ENCODE measurements around the gene CABP4.

Gene CABP4

DNA sequence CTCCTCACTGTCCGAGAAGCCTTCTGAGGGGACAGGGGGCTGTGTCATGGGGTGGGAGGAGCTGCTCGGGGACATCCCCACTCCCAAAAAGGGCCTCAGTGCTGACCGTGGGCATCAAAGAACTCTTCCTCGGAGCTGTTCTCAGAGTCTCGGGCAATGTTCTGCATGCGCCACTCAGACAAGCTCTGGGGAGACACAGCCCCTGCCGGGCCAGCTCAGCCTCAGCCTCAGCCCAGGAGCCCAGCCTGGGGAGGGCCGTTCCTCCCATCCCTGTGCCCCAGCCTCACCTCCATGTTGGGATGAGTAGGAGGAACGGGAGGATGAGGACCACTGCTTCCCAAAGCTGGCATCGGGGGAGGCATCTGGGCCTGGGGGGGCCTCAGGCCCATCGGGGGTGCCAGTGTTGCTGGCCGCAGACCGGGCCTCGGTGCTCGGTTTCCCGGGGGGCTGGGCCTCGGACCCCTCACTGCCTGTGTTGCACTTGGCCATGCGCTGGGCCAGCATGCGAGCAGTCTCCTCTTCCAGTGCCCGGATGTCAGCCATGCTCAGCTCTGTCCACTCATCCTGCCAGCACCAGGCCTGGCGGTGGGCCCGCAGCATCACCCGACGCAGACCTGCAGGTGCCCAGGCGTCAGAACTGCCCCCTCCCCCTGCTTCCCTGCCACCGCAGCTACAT, 44.8 kb downstream of the CABP4 start:
- ChIA-PET POLR2A (interaction anchor here (1.5 kb wide), 1 partner anchor 10 kb away, joined by 4 read pairs; no protein-coding TSS in a partner anchor), CTCF (interaction anchor here (1.4 kb wide), 1 partner anchor 182 kb away, joined by 3 read pairs; no protein-coding TSS in a partner anchor)
- TF ChIP-seq, protein P1, sequence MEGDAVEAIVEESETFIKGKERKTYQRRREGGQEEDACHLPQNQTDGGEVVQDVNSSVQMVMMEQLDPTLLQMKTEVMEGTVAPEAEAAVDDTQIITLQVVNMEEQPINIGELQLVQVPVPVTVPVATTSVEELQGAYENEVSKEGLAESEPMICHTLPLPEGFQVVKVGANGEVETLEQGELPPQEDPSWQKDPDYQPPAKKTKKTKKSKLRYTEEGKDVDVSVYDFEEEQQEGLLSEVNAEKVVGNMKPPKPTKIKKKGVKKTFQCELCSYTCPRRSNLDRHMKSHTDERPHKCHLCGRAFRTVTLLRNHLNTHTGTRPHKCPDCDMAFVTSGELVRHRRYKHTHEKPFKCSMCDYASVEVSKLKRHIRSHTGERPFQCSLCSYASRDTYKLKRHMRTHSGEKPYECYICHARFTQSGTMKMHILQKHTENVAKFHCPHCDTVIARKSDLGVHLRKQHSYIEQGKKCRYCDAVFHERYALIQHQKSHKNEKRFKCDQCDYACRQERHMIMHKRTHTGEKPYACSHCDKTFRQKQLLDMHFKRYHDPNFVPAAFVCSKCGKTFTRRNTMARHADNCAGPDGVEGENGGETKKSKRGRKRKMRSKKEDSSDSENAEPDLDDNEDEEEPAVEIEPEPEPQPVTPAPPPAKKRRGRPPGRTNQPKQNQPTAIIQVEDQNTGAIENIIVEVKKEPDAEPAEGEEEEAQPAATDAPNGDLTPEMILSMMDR (IDR thresholded peaks at IDR 0.05; ENCODE audit: insufficient read depth, low read length, missing control alignments) = no peak
- no peak overlapping the region for H3K4me3 ChIP-seq (ENCODE audit: low read depth, low read length)
- DNase-seq (ENCODE audit: low read depth, low spot score) = no peak

DNA sequence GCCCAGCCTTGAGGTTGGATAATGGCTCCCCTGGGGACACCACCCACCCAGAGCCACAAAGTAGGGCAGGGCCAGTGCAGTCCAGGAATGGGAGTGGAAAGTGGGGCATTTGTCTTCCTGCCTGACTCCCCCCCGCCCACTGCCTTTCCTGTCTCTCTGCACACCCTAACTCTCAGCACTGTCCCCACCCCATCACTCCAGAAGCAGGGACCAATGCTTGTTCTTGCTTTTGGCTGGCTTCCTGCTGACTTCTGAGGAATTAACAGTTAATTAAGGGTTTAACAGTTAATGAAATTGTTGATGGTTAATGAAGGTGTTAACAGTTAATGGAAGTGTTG, 45.3 kb downstream of the CABP4 start:
- no peak overlapping the region for H3K4me3 ChIP-seq (ENCODE audit: low read depth, low read length)
- DNase-seq (ENCODE audit: low read depth, low spot score) = no peak
- ChIA-PET POLR2A (interaction anchor here (1.5 kb wide), 1 partner anchor 10 kb away, joined by 4 read pairs; no protein-coding TSS in a partner anchor), CTCF (interaction anchor here (1.2 to 1.4 kb wide), 2 partner anchors 183 to 238 kb away, joined by 3 read pairs; no protein-coding TSS in a partner anchor)
- TF ChIP-seq, protein P1 (IDR thresholded peaks at IDR 0.05; ENCODE audit: insufficient read depth, low read length, missing control alignments) = no peak

DNA sequence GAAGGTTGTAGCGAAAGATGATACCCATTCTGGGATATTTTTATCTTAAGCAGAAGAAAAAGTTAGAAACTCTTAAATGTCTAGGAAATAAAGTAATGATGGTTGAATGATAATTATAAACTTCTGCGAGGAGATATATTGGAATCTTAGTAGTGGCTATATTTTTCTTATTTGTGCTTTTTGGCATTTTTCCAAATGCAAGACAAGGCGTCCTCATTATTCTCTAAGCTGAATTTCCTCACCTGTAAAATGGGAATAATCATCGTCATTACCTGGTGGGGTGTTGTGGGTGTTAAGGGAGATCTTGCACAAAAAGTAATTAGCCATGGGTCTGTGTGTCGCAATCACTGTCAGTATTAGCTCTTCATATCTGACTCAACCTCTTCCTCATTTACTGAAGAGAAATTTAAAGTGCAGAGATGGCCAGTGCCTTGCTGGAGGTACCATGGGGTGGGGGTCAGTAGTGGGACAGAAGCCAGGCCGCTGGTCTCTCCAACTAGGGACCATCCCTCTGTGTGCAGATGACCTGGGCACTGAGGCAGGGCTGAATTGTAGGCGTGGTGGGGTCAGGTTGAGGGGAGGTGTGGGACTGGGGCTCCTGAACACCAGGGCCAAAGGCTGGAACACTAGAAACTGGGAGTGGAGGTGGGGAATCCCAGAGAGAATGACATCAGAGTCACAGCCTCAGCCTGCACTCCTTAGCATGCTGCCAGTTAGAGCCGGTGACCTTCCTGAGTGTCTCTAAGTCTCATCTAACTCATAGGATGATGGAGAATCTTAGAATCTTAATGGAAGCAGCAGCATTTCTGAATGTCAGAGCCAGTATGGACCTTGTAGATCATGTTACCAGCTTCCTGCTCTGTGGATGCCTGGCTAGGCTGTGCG, 45.9 kb downstream of the CABP4 start:
- TF ChIP-seq, protein P1 (IDR thresholded peaks at IDR 0.05; ENCODE audit: insufficient read depth, low read length, missing control alignments) = no peak

DNA sequence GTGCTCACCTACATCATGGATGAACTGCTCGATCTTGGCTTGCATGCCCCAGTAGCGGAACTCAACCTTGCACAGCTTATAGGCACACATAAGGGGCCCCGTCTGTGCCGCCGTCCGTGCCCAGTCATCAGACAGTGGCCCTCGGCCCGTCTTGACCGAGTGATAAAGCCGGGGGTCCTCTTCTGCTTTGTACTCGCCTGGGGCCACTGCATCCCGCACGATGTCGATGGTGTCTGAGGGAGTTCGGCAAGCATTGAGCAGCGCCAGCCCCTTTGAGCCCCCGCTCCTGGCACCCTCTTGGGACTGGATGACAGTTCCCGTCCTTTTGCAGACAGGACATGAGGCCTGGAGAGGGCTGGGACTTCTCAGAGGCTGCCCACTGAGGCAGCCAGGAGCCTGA, 46.7 kb downstream of the CABP4 start:
- CTCF ChIA-PET = interaction anchor here (1.2 kb wide), 1 partner anchor 239 kb away, joined by 3 read pairs; no protein-coding TSS in a partner anchor
- POLR2A ChIA-PET = no interaction called here
- DNase-seq (ENCODE audit: low read depth, low spot score) = no peak
- TF ChIP-seq, protein P1 (IDR thresholded peaks at IDR 0.05; ENCODE audit: insufficient read depth, low read length, missing control alignments) = no peak
- H3K4me3 ChIP-seq (ENCODE audit: low read depth, low read length) = no peak overlapping the region

More for the DNA sequence above, 45.9 kb downstream of the CABP4 start:
- POLR2A ChIA-PET = no interaction called here
- no peak for DNase-seq (ENCODE audit: low read depth, low spot score)
- no peak overlapping the region for H3K4me3 ChIP-seq (ENCODE audit: low read depth, low read length)
- CTCF ChIA-PET = interaction anchor here (1.2 to 1.4 kb wide), 2 partner anchors 184 to 238 kb away, joined by 3 read pairs; no protein-coding TSS in a partner anchor

DNA sequence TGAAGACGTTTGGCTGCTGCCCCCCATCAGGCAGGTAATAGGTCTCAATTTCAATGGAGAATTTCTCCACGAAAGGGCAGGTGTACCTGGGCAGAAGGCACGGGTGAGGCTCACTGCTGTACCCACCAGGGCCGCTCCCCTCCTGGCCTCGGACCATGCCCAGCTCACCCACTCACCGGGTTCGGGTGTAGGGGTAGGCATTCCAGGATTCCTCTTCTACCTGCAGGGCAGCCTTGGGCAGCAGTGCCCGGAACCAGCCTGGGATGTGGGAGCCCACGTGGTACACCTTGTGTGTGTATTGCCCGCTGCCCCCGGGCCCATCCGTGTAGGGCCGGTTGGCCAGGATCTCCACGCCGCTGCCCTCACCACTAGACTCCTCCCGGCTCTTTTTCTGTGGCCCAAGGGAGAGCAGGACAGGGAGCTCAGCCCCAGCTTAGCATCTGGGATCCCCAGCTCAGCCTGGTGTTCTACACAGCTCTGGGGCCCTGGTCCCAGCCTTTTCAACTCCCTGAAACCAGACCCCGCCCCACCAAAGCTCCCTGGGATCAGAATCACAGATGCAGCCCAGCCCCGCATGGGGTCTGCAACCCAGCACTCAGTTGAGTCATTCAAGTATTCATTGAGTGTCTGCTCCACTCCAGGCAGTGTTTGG, 47.3 kb downstream of the CABP4 start:
- CTCF ChIA-PET = interaction anchor here (1.0 kb wide), 1 partner anchor 101 kb away, joined by 4 read pairs; the partner anchor contains the start of gene PPP1CA
- no peak overlapping the region for H3K4me3 ChIP-seq (ENCODE audit: low read depth, low read length)
- TF ChIP-seq, protein P1 (IDR thresholded peaks at IDR 0.05; ENCODE audit: insufficient read depth, low read length, missing control alignments) = no peak
- DNase-seq (ENCODE audit: low read depth, low spot score) = no peak
- POLR2A ChIA-PET = no interaction called here
